Occipital lobe (tissue), 2 donors: ENCODE measurements around the gene CTDSP1. TPM values are rescaled to one million over a fixed set of nuclear protein-coding genes. Genes with fewer than 3 reads are reported as not detected.

Experiments
- DNase-seq: peaks from one replicate; lab custom pipeline; 2025; lab: John Stamatoyannopoulos, UW
- total RNA-seq: library from RNA; depleted of rRNA; stranded (reverse); fragments of >200 nt; gene quantifications from one replicate; pipeline ENCODE4 v1.2.3, GENCODE V29; 2014

CTDSP1 gene
- total RNA-seq, 1 donor from 2014 or later = 13.3 TPM

DNA sequence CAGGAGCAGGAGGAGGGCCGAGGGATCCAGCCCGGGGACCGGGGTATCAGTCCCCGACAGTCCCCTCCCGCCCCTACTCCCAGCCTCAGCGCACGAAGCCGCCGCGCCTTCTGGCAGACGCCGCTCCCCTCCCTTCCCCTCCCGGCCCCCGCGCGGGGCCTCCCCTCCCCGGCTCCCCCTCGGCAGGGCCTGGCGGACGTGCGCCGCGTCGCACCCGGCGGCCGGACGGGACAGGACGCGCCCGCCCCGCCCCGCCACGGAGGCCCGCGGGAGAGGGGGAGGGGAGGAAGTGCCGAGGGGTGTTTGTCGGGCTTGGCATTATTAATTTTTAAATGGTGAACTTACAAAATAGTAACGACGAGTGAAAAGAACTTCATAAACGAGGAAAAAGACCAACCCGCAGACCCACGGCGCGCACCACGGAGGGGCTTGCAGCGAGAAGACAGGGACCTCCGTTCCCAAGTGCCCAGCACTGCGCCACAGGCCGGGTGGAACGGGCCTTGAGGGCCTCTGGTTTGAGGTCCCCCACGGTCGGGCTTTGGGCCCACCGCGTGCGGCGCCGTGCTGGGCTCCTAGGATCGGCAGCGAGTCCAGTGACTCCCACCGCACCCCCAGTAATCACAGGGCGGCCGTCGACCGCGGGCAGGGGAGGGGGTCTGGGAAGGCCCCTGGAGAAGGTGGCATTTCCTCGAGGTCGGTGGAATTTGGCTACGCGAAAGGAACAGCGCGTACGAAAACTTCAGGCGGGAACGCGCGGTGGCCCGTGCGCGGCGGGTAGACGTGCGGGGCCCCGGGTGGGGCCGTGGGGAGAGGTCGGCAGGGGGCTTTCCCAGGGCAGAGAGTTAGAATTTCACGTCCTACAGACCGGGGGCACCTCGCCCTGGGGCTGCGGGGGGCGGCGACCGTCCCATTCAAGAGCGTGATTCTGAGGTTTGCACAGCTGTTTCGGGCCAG lies 954 bp upstream of the CTDSP1 start:
- peak; percentile 52 for DNase-seq

DNA sequence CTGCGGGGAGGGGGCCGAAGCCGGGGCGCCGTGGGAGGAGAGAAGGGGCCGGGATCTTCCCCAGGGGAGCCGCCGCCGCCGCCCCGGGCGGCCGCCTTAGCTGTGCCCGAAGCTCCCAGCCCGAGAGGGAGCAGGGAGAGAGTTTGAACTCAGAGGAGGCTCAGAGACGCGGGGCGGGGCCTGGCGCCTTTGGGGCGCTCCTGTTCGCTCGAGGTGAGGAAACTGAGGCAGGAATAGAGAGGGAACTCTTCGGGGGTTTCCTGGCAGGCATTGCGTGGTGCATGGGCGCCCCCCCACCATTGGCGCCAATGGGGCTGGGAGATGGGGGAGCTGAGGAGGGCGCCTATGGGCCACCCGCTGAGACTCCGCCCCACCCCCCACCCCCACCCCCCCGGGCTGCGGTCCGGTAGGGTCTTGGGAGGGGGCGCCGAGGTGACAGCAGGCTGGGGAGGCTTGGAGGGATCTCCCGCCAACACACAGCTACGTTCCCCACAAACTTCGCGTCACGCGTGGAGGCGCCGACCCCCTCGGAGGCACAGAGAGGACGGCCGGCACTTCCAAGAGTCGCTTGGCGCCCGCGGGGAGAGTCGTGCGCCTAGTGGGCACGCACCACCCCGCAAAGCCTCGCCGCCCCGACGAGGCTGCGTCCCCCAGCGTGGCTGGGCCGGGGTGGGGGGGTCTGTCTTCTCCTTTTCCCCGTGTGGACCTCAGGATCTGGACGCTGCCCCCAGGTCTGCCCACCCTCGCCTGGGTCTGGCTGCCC lies 680 bp downstream of the CTDSP1 start:
- DNase-seq = no peak

DNA sequence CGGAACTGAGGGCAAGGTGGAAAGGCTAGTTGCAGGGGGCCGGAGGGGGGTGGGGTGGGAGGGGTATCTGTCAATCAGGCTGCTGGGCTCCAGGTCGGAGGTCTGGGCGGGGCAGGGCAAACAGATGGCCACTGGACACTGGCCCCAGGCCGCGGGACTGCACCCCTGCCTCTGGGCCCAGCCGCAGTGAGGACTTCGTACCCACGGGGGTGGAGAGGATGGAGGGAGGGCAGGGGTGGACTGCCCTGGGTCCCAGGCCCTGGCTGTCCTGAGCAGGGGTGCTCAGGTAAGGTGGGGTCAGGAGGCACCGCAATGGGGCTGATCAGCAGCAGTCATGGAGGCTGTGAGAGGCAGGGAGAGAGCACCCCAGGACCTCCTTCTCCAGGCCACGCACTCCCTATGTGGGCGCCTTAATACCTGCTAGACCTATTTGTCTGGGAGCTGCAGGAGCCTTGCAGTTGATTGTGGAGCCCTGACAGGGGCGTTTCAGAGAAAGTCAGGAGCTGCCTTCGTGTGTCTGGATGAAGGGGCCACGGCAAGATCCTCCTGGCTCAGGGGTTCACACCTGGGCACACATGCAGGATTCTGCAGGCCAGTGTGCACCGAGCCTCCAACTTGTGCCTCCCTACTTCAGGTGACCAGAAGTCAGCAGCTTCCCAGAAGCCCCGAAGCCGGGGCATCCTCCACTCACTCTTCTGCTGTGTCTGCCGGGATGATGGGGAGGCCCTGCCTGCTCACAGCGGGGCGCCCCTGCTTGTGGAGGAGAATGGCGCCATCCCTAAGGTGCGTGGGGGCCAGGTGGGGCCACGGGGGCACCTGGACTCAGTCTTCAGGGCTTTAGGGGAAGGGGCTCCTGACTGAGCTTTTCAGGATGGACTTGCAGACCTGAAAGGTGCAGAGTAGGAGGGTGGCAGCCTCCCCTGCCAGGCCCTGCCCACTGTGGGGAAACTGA lies 1.5 kb downstream of the CTDSP1 start:
- no peak for DNase-seq

DNA sequence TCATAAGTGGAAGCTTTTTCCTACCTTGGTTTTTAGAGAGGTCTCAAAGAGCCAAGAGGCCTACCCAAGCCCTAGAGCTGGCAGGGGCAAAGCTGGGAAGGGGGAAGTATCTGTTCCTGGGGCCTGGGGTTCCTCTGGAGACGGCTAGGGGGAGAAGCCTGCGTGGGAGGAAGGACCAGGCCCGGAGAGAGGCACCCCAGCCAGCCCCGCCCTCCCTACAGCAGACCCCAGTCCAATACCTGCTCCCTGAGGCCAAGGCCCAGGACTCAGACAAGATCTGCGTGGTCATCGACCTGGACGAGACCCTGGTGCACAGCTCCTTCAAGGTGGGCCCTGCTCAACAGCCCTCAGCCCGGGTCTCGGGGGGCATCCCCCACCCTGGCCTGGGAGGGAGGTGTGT lies 2.2 kb downstream of the CTDSP1 start:
- DNase-seq = no peak

DNA sequence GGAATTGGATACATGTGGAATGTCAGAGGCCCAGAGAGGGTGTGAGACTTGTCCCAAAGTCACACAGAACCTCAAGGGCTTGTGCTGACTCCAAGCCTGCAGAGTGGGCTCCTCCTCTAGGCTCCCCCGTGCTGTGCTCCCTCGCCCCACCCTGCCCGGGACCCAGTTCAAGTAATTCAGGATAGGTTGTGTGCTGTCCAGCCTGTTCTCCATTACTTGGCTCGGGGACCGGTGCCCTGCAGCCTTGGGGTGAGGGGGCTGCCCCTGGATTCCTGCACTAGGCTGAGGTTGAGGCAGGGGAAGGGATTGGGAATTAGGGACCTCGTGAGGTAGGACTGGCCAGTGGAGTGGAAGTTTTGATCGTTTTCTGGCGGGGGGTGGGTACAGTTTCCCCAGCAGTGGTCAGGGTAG lies 2.8 kb downstream of the CTDSP1 start:
- DNase-seq = no peak

DNA sequence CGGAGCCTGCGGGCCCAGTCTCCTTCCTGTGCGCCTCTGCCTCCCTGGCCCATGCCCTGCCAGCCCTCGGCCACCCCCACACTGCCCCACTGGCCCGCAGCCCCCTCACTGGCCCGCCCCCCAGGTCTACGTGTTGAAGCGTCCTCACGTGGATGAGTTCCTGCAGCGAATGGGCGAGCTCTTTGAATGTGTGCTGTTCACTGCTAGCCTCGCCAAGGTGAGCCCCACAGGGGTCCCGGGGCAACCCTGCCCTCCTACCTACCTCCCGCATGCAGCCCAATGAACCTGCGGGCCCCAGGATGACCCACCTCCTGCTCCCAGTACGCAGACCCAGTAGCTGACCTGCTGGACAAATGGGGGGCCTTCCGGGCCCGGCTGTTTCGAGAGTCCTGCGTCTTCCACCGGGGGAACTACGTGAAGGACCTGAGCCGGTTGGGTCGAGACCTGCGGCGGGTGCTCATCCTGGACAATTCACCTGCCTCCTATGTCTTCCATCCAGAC lies 3.3 kb downstream of the CTDSP1 start:
- no peak for DNase-seq

DNA sequence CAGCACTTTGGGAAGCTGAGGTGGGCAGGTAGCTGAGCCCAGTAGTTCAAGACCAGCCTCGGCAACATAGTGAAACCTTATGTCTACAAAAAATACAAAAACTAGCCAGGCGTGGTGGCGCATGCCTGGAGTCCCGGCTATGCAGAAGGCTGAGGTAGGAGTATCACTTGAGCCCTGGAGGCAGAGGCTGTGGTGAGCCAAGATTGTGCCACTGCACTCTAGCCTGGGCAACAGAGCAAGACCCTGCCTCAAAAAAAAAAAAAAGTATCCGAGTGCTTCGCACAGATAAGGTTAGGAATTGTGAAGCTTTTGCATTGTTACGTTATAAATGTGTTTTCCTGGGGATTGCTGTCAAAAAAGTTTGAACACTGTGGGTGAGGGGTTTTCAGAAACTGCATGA lies 4.1 kb downstream of the CTDSP1 start:
- DNase-seq = no peak

DNA sequence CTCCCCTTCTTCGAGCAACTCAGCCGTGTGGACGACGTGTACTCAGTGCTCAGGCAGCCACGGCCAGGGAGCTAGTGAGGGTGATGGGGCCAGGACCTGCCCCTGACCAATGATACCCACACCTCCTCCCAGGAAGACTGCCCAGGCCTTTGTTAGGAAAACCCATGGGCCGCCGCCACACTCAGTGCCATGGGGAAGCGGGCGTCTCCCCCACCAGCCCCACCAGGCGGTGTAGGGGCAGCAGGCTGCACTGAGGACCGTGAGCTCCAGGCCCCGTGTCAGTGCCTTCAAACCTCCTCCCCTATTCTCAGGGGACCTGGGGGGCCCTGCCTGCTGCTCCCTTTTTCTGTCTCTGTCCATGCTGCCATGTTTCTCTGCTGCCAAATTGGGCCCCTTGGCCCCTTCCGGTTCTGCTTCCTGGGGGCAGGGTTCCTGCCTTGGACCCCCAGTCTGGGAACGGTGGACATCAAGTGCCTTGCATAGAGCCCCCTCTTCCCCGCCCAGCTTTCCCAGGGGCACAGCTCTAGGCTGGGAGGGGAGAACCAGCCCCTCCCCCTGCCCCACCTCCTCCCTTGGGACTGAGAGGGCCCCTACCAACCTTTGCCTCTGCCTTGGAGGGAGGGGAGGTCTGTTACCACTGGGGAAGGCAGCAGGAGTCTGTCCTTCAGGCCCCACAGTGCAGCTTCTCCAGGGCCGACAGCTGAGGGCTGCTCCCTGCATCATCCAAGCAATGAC lies 4.8 kb downstream of the CTDSP1 start:
- DNase-seq = no peak

DNA sequence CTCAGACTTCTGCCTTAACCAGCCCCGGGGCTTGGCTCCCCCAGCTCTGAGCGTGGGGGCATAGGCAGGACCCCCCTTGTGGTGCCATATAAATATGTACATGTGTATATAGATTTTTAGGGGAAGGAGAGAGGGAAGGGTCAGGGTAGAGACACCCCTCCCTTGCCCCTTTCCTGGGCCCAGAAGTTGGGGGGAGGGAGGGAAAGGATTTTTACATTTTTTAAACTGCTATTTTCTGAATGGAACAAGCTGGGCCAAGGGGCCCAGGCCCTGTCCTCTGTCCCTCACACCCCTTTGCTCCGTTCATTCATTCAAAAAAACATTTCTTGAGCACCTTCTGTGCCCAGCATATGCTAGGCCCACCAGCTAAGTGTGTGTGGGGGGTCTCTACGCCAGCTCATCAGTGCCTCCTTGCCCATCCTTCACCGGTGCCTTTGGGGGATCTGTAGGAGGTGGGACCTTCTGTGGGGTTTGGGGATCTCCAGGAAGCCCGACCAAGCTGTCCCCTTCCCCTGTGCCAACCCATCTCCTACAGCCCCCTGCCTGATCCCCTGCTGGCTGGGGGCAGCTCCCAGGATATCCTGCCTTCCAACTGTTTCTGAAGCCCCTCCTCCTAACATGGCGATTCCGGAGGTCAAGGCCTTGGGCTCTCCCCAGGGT lies 5.5 kb downstream of the CTDSP1 start:
- no peak for DNase-seq

DNA sequence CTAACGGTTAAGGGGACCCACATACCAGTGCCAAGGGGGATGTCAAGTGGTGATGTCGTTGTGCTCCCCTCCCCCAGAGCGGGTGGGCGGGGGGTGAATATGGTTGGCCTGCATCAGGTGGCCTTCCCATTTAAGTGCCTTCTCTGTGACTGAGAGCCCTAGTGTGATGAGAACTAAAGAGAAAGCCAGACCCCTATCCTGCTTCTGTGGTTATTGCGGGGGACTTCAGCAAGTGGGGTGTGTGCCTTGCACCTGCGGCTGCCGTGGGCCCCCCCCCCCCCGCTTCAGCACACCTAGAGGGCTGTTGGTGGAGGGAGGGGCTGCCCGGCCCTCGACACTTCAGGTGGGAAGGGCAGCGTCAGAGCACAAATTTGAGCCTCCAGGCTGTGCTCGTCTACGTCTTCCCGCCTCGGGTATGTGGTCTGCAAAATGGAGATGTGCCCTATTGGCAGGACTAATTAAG lies 6.1 kb downstream of the CTDSP1 start:
- DNase-seq = no peak

DNA sequence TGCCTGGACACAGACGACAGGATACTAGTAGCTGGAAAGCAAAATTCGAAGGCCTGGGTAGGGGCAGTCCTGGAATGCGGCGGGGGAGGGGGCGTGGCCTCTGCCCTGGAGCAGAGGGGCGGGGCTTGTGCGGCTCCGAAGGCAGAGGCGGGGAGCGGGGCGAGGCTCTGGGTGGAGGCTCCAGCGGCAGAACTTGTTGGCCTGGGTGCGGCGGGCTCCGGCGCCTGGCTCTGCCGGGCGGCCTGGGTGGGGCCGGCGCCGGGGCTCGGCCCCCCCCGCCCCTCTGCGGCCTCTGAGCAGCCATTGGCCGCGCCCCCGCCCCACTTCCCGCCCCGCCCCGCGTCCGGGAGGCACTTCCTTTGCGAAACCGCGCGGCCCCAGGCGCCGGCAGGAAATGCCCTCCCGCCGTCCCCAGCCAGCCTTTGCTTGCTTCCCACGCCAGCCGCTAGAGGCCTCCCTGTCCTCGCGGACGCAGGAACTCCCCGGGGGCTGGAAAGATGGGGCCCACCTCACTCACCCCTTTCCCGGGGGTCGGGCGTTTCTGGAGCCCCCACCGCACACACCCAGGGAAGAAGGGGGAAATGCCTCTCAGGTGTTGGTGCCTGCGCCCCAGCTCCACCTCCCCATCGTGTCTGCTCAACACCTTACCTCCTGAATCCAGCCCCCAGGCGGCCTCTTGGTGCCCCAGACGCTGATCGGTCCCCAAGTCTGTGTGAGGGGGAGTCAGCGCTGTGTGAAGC lies 6.7 kb downstream of the CTDSP1 start:
- peak; percentile 84 for DNase-seq

DNA sequence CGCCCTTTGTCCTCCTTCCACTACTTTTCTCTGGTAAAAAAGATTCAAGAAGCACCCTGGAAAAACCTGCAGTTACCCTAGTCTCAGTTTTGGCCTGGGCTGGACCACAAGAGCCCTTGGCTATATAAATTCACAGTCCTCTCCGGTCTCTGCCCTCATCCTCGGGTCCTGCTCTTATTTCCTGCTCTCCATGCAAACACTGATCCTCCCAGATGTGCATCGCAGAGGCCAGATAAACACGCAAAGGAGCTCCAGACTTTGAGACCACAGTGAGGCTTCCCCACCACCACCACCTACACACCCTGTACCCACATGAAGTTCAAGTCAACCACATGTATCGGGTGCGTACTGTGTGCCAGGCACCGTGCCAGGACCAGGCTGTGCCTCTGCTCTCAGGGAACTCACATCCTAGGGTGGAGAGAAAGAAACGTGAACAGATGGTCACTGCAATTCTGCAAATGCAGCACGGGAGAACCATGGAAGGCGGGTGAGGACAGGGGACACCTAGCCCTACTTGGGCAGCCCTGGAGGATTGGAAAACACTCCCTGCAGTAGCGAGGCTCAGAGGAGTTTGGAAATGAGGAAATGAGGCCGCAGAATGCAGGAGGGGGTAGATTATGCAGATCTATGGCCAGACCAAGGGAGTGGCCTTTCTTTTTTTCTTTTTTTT lies 7.4 kb downstream of the CTDSP1 start:
- peak; percentile 36 for DNase-seq

DNA sequence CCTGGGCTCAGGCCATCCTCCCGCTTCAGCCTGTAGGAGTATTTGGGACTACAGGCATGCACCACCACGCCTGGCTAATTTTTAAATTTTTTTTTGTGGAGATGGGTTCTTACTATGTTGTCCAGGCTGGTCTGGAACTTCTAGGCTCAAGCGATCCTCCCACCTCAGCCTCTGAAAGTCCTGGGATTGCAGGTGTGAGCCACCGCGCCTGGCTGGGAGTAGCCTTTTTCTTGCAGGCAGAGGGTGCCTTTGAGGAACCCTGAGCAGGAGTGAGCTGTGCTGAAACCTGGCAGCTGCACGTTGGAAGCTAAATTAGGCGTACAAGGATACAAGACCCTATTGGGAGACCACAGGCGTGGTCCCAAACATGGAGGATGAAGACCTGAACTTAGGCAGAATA lies 8.0 kb downstream of the CTDSP1 start:
- DNase-seq = no peak

DNA sequence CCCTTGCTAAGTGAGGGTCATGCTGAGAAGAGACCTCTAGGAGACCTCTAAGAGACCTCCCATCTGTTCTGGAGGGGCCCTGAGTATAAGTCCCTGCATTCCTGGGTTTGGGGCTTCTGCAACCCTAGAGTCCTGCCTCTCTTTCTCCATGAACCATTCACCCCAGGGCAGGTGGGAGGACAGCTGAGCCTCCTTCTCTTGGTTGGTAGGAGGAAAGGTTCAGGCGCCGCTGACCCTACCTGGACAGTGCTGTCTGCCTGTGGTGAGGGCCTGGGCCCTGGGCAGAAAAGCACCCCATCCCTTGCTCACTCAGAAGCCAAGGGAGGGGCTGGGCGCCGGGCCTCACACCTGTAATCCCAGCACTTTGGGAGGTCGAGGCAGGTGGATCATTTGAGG lies 18.7 kb downstream of the CTDSP1 start:
- DNase-seq = no peak

DNA sequence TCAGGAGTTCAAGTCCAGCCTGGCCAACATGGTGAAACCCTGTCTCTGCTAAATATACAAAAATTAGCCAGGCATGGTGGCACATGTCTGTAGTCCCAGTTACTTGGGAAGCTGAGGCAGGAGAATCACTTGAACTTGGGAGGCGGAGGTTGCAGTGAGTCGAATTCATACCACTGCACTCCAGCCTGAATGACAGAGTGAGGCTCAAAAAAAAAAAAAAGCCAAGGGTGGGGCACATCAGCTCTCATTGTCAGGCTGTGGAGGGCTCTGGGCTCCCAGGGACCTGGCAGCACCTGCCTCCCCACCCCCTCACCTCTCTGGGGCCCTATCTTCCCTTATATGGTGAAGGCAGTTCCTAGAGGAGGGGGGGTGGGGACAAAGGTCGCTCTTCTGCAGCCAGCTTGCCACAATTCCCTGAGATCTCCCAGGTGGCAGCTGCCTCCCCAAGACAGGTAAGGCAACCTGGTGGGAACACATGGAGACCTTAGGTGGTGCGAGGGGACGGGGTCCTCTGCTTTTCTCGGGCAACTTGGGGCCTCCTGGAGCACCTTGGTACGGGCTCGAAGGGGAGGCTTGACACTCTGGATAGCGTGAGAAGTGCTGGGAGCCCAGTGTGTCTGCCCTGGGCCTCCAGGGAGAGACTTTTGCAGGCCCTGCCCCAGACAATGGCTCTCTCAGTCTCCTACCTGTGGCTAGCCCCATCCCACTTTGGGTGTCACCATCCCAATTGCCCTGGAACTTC lies 19.2 kb downstream of the CTDSP1 start, which contains the start of gene VIL1:
VIL1 (plus strand) TSS at position 407 of the 742 bp plus-strand sequence. CDS start 4,656 bp downstream, outside the sequence.
- DNase-seq = no peak

DNA sequence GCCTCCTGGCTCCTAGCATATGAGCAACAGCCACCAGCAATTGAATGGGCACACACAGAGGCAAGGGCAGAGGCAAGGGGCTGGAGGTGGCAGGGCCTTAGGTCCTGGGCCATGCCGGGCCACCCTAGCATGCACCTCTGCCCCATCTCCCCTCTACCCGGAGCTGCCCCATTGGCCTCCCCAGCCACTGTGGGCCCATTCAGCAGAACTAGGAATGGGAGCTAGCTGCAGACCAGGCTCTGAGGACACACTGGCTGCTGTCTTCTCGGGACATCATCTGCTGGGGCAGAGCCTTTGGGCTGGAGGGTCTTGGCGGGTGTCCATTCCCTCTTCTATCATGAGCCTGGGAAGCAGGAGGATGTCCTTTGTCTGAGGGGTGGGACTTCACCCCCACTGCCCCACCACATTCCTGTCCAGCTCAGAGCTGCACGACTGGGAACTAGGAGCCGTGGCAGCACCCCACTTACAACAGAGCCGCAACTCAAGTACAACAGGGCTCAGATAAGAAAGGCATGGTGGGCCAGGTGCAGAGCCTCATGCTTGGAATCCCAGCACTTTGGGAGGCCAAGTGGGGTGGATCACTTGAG lies 20.1 kb downstream of the CTDSP1 start:
- DNase-seq = no peak

DNA sequence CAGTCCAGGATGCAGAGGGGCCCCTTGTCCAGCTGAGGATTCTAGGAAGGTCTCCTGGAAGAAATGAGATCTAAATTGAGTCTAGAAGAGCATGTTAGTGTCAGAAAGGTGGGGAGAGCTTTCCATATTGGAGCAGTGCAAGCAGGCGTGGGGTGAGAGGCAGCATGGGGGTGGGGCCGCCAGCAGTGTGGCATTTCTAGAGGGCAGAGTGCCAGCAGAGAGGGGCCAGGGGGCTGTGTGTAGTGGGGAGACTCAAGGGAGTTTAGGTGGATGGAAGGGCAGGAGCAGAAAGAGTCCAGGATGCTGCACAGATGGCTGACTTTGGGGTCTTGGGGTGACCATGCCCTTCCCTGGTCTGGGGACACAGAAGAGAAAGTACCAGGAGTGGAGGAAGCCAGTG lies 21.4 kb downstream of the CTDSP1 start:
- DNase-seq = no peak
